Activated CD8-positive, alpha-beta T cell treated with anti-CD3 and anti-CD28 coated beads for 36 hours (primary cell): Measurements from ENCODE around the gene SPSB2. TPM values are rescaled to one million over a fixed set of nuclear protein-coding genes. Genes with fewer than 3 reads are reported as not detected.

Experiments
- ATAC-seq: fragments of 200-7000 bp; cut with Tn5 transposase; one replicate; pipeline ENCODE4 v1.10.0; 2021; ENCODE audit warnings: mild to moderate bottlenecking, moderate library complexity
- CTCF ChIA-PET: fragments of 350-600 bp; sonication (Branson Sonifier 250); formaldehyde crosslinking; loops from one replicate; lab custom pipeline; 2021; ENCODE audit warnings: antibody characterized with exemption; lab: Charles Lee
- POLR2A ChIA-PET: fragments of 350-600 bp; sonication (Branson Sonifier 250); formaldehyde crosslinking; loops from one replicate; lab custom pipeline; 2021; ENCODE audit warnings: antibody characterized with exemption; lab: Charles Lee
- DNase-seq: peaks from one replicate; pipeline ENCODE4 v3.0.0-alpha.2; 2020
- H3K27ac Mint-ChIP-seq: one replicate; pipeline ENCODE4 v1.8.0; 2021; ENCODE audit warnings: mild to moderate bottlenecking, mixed read lengths
- H3K27me3 Mint-ChIP-seq: one replicate; pipeline ENCODE4 v1.8.0; 2021; ENCODE audit warnings: mixed read lengths
- H3K36me3 Mint-ChIP-seq: one replicate; pipeline ENCODE4 v1.8.0; 2021; ENCODE audit warnings: low read depth, mixed read lengths
- H3K4me1 Mint-ChIP-seq: one replicate; pipeline ENCODE4 v1.8.0; 2021; ENCODE audit warnings: low read depth, mixed read lengths
- H3K4me3 Mint-ChIP-seq: one replicate; pipeline ENCODE4 v1.8.0; 2021; ENCODE audit warnings: mild to moderate bottlenecking, moderate library complexity, mixed read lengths
- H3K9me3 Mint-ChIP-seq: one replicate; pipeline ENCODE4 v1.8.0; 2021; ENCODE audit warnings: mixed read lengths
- intact Hi-C: fragments of 100-400 bp; cut with micrococcal nuclease; formaldehyde crosslinking; loops from one replicate; pipeline ENCODE4 v1.10.0; 2022
- total RNA-seq, 2 experiments: library from RNA; stranded (reverse); gene quantifications; one replicate each; pipeline ENCODE4 v1.2.3, GENCODE V29; 2021
- TF ChIP-seq, protein P1 (sequence below): fragments of 200-600 bp; IDR thresholded peaks from one replicate; pipeline ENCODE4 v1.8.0; 2022; ENCODE audit warnings: antibody characterized with exemption, mild to moderate bottlenecking

The SPSB2 gene
- total RNA-seq, 2 experiments from 2014 or later = 2.2 to 2.6 TPM

- peak overlapping the region; percentile 98 for H3K27ac Mint-ChIP-seq
- ATAC-seq (peak; percentile 9), DNase-seq (peak; percentile 86)
- H3K9me3 Mint-ChIP-seq = no peaks in the 10 kb centered on the region
- H3K4me3 Mint-ChIP-seq = peak overlapping the region; percentile 86
- H3K36me3 Mint-ChIP-seq = peaks cover 37% of the 10 kb centered on the region
- intact Hi-C loops = no loop called here
- CTCF ChIA-PET = interaction anchor here (0.7 to 7.2 kb wide), 16 partner anchors 9 to 387 kb away, joined by 3 to 124 read pairs (median 4); partner anchors contain the start of genes COPS7A, LPCAT3, MLF2 and P3H3
- H3K4me1 Mint-ChIP-seq = peaks cover 29% of the 10 kb centered on the region
- POLR2A ChIA-PET = interaction anchor here (0.6 to 11.4 kb wide), 20 partner anchors 8 to 316 kb away, joined by 3 to 218 read pairs (median 5); partner anchors contain the start of genes C12orf57, COPS7A, MLF2 and P3H3
- H3K27me3 Mint-ChIP-seq = no peaks in the 10 kb centered on the region
- TF ChIP-seq, protein P1, sequence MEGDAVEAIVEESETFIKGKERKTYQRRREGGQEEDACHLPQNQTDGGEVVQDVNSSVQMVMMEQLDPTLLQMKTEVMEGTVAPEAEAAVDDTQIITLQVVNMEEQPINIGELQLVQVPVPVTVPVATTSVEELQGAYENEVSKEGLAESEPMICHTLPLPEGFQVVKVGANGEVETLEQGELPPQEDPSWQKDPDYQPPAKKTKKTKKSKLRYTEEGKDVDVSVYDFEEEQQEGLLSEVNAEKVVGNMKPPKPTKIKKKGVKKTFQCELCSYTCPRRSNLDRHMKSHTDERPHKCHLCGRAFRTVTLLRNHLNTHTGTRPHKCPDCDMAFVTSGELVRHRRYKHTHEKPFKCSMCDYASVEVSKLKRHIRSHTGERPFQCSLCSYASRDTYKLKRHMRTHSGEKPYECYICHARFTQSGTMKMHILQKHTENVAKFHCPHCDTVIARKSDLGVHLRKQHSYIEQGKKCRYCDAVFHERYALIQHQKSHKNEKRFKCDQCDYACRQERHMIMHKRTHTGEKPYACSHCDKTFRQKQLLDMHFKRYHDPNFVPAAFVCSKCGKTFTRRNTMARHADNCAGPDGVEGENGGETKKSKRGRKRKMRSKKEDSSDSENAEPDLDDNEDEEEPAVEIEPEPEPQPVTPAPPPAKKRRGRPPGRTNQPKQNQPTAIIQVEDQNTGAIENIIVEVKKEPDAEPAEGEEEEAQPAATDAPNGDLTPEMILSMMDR = no peak
These were observed 20.3 kb downstream of the SPSB2 start for GRCh38 chr12:6852651-6853354.

DNA sequence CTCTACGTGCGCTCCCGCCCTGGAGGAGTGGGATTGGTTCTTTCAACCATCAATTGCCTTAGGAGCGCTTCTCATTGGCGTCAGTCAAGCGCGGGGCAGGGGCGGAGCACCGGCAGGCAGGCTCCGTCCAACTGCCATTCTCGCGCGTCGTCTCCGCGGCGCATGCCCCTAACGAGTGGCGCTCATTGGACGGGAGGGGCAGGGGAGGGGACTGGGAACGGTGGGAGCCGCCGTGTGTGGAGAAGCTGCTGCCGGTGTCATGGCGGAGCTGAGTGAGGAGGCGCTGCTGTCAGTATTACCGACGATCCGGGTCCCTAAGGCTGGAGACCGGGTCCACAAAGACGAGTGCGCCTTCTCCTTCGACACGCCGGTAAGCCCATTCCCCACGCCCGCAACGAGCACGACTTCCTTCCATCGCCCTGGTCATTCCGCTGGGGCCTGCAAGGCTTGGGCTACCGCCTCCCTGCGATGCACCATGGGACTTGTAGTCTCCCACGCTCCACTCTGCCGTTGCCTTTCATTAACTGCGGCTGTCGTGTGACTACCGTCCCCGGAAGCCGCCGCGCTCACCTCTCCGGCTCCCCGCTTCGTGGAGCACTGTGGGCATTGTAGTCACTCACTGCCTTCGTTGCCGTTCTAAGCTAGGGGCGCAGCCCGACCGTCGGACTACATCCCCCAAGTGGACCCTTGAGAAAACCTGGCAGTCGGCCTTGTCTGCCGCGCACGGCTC is 21.0 kb downstream of the SPSB2 start, which contains the start of gene USP5:
USP5 (plus strand) TSS at position 230 of the 730 bp plus-strand sequence; CDS start at position 260, 30 bp downstream.
- peak; percentile 79 for ATAC-seq
- intact Hi-C loops = no loop called here
- H3K9me3 Mint-ChIP-seq = no peaks in the 10 kb centered on the region
- H3K27ac Mint-ChIP-seq = peak within 1 kb of the TSS; percentile 98
- POLR2A ChIA-PET = interaction anchor here (0.5 to 11.4 kb wide), 27 partner anchors 8 to 317 kb away, joined by 3 to 218 read pairs (median 5); partner anchors contain the start of genes C12orf57, COPS7A, GAPDH and GNB3
- peaks cover 29% of the 10 kb centered on the region for H3K4me1 Mint-ChIP-seq
- peak; percentile 99 for DNase-seq
- peak within 1 kb of the TSS; percentile 86 for H3K4me3 Mint-ChIP-seq
- CTCF ChIA-PET = interaction anchor here (0.8 to 7.2 kb wide), 20 partner anchors 10 to 387 kb away, joined by 3 to 124 read pairs (median 4); partner anchors contain the start of genes COPS7A, MLF2, P3H3 and SPSB2
- peaks cover 36% of the 10 kb centered on the region for H3K36me3 Mint-ChIP-seq
- H3K27me3 Mint-ChIP-seq = no peaks in the 10 kb centered on the region
- TF ChIP-seq, protein P1 = no peak

DNA sequence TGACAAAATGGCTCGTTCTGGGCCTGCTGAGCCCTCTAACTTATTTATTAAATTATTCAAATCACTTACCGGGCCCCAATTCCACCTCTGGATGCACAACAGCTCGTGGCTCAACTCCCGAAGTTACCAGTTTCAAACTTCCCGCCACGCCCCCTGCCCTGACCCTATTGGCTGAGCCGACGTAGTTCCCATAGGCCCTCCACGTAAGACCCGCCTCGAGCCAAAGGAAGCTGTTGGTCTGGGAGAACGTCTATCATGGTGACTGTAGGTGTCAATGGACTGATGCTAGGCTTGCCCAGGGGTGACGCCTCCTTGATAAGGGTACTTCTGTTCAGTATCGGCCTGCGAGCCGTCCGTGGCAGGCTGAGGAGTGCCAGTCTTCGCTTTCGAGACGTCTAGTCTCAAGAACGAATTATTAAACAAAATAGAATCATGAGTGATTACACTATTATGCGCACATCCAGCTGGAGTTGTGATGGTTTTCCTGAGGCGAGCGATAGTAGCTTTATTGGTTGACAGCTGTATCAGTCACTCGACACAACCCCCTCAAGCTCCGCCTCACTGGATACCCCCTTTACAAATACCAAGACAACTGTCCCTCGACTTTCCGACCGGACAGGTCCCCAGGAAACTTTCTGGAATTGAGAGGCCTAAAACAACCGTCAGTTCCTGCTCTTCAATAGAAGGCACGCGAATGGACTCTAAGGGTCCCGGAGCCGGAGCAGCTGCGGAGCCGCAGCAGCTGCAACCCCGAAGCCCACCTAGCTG is 21.8 kb downstream of the SPSB2 start, which contains the start of gene CDCA3:
CDCA3 (minus strand) TSS at position 134 of the 768 bp plus-strand sequence. CDS start 334 bp downstream, outside the sequence.
- intact Hi-C loops = no loop called here
- Mint-ChIP-seq H3K27ac (peak within 1 kb of the TSS; percentile 98), H3K27me3 (no peaks in the 10 kb centered on the region), H3K9me3 (no peaks in the 10 kb centered on the region), H3K4me1 (peaks cover 29% of the 10 kb centered on the region), H3K4me3 (peak within 1 kb of the TSS; percentile 86), H3K36me3 (peaks cover 33% of the 10 kb centered on the region)
- ChIA-PET CTCF (interaction anchor here (0.8 to 7.2 kb wide), 21 partner anchors 9 to 386 kb away, joined by 3 to 124 read pairs (median 4); partner anchors contain the start of genes COPS7A, GNB3, MLF2 and P3H3), POLR2A (interaction anchor here (0.5 to 11.4 kb wide), 17 partner anchors 9 to 317 kb away, joined by 3 to 218 read pairs (median 7); partner anchors contain the start of genes C12orf57, COPS7A, GAPDH and GNB3)
- ATAC-seq (peak; percentile 57), DNase-seq (peak; percentile 98)
- TF ChIP-seq, protein P1 = no peak

DNA sequence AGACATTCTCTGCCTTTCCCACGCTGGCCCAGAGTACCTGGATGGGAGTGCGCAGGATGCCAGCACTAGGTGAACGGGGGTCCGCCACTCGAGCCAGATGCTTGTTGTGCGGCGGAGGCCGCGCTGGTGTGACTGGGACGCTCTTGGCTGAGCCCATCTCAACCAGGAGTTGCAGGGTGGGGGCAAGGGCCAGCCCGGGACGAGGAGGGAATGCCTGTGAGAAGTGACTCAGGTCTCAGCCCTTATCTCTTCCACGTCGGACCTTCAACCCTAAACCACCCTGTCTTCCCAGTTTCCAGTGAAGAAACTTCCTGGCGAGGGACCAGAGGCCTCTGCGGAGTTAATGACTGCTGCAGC is 22.3 kb downstream of the SPSB2 start:
- intact Hi-C loops = no loop called here
- peak overlapping the region; percentile 86 for H3K4me3 Mint-ChIP-seq
- peak overlapping the region; percentile 98 for H3K27ac Mint-ChIP-seq
- no peaks in the 10 kb centered on the region for H3K27me3 Mint-ChIP-seq
- H3K36me3 Mint-ChIP-seq = peaks cover 34% of the 10 kb centered on the region
- DNase-seq (no peak), ATAC-seq (no peak)
- ChIA-PET CTCF (interaction anchor here (0.8 to 7.2 kb wide), 15 partner anchors 8 to 293 kb away, joined by 3 to 124 read pairs (median 4); partner anchors contain the start of genes COPS7A, GNB3, MLF2 and P3H3), POLR2A (interaction anchor here (1.1 to 11.4 kb wide), 11 partner anchors 8 to 127 kb away, joined by 3 to 218 read pairs (median 8); partner anchors contain the start of genes C12orf57, COPS7A, GNB3 and MLF2)
- TF ChIP-seq, protein P1 = no peak
- peaks cover 29% of the 10 kb centered on the region for H3K4me1 Mint-ChIP-seq
- no peaks in the 10 kb centered on the region for H3K9me3 Mint-ChIP-seq
